SU-DHL-6 (cell line): ENCODE measurements around the gene AP5B1.

Experiments used
- EZH2phosphoT487 ChIP-seq: fragments of 200-600 bp; sonication (generic), shearing (Covaris generic); conservative IDR thresholded peaks from 2 replicates; pipeline ENCODE4 v1.6.1; 2018; ENCODE audit warnings: mild to moderate bottlenecking, antibody characterized with exemption, low read length, moderate library complexity, mixed read lengths
- TF ChIP-seq, protein P1 (sequence below): fragments of 200-600 bp; sonication (generic); IDR thresholded peaks from one replicate; pipeline ENCODE4 v1.5.1; 2017; ENCODE audit warnings: antibody characterized with exemption, mild to moderate bottlenecking, low read length, moderate library complexity; ENCODE audit not compliant: insufficient read depth, poor library complexity, severe bottlenecking

DNA sequence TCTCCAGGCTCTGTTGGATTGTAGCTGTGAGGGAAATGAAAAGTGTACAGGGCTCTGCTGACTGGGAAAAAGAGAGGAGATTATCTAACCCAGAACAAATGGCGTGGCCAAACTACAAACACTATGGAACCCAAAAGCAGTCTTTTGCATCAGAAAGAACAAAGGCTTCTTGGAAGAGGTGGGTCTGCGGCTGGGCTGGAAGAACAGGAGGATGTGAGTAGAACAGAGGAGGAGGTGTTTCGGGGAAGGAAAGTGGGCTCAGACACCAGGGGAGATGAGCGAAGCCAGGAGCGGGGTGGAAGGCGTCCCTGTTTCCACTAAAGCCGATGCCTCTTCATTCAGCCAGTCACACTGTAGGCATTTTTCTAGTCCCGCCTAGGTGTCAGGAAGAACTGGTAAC lies 18.1 kb upstream of the AP5B1 start:
- TF ChIP-seq, protein P1, sequence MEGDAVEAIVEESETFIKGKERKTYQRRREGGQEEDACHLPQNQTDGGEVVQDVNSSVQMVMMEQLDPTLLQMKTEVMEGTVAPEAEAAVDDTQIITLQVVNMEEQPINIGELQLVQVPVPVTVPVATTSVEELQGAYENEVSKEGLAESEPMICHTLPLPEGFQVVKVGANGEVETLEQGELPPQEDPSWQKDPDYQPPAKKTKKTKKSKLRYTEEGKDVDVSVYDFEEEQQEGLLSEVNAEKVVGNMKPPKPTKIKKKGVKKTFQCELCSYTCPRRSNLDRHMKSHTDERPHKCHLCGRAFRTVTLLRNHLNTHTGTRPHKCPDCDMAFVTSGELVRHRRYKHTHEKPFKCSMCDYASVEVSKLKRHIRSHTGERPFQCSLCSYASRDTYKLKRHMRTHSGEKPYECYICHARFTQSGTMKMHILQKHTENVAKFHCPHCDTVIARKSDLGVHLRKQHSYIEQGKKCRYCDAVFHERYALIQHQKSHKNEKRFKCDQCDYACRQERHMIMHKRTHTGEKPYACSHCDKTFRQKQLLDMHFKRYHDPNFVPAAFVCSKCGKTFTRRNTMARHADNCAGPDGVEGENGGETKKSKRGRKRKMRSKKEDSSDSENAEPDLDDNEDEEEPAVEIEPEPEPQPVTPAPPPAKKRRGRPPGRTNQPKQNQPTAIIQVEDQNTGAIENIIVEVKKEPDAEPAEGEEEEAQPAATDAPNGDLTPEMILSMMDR, result no peak
- TF ChIP-seq EZH2phosphoT487, result no peak
